ENCODE data around the gene INPP5A. TPM values are rescaled to one million over a fixed set of nuclear protein-coding genes. Genes with fewer than 3 reads are reported as not detected.

Gene INPP5A
- polyA plus RNA-seq, 1 donor: 31.3 TPM

DNA sequence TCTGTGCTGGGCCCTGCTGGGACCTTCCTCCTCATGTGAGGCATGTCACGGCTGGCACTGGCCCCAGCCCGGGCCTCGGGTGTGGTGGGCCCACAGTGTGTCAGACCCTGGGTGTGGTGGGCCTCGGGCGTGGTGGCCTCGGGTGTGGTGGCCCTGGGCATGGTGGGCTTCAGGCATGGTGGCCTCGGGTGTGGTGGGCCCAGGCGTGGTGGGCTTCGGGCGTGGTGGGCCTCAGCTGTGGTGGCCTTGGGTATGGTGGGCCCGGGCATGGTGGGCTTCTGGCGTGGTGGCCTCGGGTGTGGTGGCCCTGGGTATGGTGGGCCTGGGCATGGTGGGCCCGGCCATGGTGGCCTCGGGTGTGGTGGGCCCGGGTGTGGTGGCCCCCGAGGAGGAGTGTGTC is 207.9 kb downstream of the INPP5A start:
- no peak for DNase-seq

- DNase-seq: no peak
Observed at GRCh38 chr10:132745971-132746370, 208.4 kb downstream of the INPP5A start.

DNA sequence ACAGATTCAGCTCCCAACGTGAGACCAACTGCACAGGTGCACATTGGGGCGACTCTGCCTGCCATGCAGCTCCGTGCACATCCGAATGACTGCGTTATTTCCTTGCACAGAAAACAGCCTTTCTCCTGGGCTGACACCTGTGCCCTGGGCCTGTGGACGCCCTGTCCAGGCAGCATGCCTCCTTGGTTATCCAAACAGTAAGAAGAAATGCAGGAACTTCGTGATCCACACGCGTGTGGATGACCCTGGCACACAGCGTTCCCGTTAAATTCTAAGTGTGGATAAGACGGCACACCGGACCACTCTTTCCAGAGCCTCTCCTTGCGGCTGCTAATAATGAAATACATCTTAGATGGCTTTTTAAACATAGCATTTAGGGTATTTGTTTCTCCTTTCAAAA is 208.8 kb downstream of the INPP5A start:
- DNase-seq: no peak

DNA sequence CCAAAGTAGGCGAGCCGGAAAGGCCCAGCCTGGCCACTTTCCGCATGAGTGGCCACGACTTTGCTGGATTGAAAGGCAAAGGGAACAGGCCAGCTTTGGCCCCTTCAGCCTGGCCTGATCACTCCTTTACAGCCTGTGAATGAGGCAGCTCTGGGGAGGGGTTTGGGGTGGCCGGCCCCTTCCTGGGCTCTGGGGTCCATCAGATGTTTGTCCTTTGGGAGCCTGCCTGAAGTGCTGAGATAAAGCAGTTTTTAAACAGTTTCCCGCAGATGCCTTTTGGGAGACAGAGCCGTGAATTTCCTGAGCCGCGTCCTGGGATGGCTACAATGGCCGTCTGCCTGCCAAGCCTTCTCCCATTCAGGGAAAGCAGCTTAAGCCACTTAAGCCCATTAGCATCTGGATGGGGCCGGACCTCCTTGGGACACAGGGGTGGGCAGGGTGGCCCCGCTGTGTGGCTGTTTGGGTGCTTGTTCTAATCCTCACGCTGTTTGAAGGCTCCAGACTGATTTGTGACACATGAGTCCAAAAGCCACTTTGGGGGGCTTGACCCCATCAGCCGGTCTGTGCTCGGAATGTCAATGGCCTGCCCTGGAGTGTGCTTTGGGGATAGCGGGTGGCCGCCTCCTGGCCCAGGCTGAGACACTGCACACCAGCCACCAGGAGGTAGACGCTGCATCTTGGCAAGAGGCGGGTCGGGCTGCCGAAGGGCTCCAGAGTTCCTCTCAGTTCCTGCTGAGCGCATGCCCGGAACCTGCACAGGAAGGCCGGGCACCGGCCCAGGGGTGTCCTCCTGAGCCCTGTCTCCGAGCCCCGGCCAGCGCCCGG is 209.4 kb downstream of the INPP5A start:
- no peak for DNase-seq

DNA sequence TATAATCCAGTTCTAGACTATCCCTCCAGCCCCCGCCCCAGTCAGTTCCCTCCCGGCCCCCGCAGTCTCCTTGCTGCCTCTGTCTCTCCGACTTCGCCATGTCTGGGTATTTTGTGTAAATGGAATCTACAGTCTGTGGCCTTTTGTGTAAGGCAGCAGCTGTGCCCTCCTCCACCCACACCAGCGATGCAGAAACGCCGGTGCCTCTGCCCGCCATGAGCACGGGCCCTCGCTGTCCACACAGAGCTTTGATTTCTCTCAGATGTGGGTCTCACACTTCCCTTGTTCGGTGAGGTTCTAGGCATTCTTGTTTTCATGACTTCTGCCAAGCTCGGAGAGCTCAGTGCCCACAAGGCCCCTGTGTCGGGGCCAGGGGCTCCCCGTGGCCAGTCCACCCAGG is 210.5 kb downstream of the INPP5A start:
- DNase-seq: no peak

DNA sequence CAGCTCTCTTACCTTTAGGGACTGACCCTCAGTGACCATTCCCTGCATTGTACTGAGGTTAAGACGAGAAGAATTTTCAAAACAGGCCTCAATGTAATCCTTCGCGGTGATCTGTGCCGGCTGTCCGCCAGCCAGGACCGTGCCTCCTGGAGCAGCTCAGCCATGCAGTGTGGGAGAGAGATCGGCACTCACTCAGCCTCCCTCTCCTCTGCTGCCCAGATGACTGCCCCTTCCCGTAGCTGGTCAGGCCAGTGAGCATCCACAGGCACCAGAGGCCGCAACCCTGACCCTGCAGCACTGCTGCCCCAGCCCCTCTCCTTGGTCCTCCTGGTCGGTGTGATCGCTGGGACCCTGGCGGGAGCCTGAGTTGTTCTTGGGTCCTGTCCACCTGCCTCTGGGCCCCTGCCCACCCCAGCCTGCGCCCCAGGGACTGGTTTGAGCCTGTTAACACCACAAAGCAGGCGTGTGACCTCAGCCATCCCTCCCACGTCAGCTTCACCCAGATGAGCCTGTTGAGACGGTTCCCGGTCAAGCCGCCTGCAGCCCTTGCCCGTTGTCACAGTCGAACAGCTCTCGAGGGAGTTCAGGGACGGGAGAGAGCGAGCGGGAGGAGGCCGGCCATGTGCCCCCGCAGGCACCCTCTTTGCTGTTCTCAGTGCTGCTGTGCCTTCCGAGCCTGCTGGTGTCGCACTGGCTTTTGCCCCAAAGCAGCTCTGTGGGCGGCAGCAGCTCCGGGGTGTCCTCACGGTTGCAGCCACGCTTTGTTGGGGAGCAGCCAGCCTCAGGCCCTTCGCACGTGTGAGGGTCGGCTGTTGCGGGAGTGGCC is 211.2 kb downstream of the INPP5A start:
- peak; percentile 55 for DNase-seq

GRCh38 chr10:132749371-132749795 is 211.8 kb downstream of the INPP5A start:
- peak; percentile 53 for DNase-seq

- DNase-seq: no peak
Observed at GRCh38 chr10:132750936-132751335, 213.3 kb downstream of the INPP5A start.

GRCh38 chr10:132752378-132752777 is 214.8 kb downstream of the INPP5A start:
- no peak for DNase-seq

DNA sequence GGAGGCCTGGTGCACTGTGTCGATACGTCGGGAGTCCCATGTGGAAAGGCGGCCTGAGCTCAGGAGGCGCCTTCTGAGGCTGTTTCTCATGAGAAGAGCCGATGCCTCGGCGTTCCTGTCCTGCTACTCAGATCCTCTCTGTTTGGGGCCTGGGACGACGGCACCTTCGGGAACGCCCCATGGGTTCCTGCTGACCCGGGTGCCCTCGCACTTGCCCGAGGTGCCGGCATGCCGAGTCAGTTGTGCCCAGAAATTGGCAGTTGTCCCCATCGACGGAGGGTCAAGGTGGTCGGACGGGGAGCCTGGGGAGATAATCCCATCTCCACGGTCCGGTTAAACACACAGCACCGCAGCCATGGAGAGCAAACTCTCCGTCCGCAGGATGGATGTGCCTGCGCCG is 215.4 kb downstream of the INPP5A start:
- no peak for DNase-seq

DNA sequence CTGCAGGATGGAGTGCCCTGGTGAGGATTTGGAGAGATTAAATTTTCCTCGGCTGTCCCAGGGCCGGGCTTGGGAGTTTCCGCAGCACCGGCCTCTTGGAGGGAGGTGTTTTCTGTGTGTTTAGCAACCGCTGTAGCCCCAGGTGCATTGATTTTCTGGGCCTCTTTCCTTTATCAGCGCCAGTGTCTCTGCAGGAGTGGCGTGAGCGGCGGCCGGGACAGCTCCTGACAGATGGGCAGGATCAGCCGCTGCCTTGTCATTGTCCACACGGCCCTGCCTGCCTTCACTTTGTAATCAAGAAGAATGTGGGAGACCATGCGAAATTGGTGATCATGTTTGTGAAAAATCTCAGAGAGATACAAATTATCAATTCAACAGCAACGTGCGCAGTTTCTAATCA is 216.0 kb downstream of the INPP5A start:
- no peak for DNase-seq

DNA sequence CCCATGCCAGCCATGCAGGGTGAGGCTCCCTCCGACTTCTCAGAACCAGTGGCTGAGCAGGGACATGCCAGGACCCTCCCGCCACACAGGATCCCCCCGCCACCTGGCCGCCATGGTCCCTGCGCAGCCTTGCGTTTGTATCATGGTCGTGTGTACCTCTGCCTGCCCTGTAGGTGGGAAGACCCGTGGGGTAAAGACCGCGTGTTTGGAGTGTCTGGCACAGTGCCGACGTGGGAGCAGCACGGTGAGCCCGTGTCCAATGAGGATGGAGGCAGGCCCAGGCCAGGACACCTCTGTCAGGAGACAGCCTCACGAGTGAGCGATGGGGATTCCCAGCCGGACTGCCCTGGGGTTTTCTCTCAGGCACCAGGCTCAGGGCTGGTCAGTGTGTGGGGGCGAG is 216.5 kb downstream of the INPP5A start:
- DNase-seq: no peak

GRCh38 chr10:132755166-132755711 is 217.7 kb downstream of the INPP5A start:
- no peak for DNase-seq

DNA sequence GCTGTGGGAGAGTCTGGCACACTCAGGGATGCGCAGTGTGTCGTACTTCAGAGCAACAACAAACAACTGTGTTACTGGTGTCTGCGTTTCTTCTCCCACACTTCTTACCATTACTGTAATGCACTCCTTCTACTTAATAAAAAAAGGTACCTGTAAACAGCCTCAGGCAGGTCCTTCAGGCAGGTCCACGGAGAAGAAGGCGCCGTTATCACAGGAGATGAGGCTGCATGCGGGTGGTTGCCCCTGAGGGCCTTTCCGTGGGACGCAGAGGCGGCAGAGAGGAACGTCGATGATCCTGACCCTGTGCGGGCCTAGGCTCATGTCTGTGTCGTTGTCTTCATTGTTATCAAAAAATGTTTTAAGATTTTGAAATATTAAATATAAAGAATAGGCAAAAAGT is 219.0 kb downstream of the INPP5A start:
- no peak for DNase-seq

DNA sequence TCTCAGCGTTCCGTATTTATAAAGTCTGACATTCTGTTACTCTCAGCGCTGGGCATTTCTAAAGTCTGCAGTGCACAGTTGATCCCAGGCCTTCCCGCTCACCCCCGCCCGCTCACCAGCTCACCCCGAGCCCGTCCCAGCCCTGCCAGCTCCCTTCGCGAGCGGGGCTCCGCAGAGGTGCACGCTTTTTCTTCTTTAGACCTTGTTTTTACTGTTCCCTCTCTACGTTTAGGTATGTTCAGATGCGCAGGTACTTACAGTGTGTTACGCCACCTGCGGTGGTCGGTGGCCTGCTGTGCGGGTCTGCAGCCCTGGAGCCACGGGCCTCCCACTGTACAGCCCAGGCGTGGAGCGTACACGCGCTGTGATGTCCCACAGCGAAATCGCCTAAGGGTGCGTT is 219.6 kb downstream of the INPP5A start:
- no peak for DNase-seq

GRCh38 chr10:132758865-132759264 is 221.3 kb downstream of the INPP5A start:
- DNase-seq: no peak

- DNase-seq: no peak
Observed at GRCh38 chr10:132761395-132762060, 223.9 kb downstream of the INPP5A start.

GRCh38 chr10:132762267-132762666 is 224.7 kb downstream of the INPP5A start:
- DNase-seq: no peak

DNA sequence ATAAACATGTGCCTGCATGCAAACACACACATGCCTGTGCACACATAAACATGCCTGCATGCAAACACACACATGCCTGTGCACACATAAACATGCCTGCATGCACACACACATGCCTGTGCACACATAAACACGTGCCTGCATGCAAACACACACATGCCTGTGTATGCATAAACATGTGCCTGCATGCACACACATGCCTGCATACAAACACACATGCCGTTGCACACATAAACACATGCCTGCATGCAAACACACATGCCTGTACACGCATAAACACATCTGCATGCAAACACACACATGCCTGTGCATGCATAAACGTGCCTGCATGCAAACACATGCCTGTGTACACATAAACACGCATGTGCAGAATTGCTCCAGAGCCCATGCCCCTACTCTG is 226.0 kb downstream of the INPP5A start:
- no peak for DNase-seq

GRCh38 chr10:132764108-132764507 is 226.5 kb downstream of the INPP5A start:
- DNase-seq: no peak

- no peak for DNase-seq
Observed at GRCh38 chr10:132765435-132765834, 227.8 kb downstream of the INPP5A start.

DNA sequence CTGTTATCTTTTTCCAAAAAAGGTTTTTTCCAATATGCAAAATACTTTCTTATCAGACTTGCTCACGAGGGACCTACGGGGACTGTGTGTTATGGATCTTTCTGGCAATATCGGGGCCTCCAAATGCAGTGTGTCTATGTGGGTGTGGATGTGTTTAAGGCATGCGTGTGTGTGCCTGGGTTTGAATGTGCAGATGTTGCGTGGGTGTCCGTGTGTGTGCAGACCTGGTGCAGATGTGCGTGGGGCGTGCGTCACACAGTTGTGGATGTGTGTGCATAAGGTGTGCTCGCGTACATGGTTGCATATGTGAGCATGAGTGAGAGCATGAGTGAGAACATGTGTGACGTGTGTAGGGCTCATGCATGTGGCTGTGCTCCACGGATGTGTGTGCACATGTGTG is 228.7 kb downstream of the INPP5A start:
- no peak for DNase-seq

Data from left kidney (tissue), 2 donors.